ENCODE data around the gene PHC2. TPM values are rescaled to one million over a fixed set of nuclear protein-coding genes. Genes with fewer than 3 reads are reported as not detected.

PHC2 gene
- total RNA-seq, 1 donor from 2014 or later, result 65.0 TPM

- H3F3A ChIP-seq (ENCODE audit: low read depth), result peaks cover 41% of the 10 kb centered on the region
- peak; percentile 28 for DNase-seq (ENCODE audit: low spot score)
- H3K4me3 Mint-ChIP-seq, result peak overlapping the region; percentile 92
- peaks cover 61% of the 10 kb centered on the region for H4K20me1 ChIP-seq (ENCODE audit: low read depth)
- H3K4me1 ChIP-seq, result peaks cover 63% of the 10 kb centered on the region
- no peaks in the 10 kb centered on the region for H3K9me3 Mint-ChIP-seq
- peaks cover 2% of the 10 kb centered on the region for H3K27me3 Mint-ChIP-seq (ENCODE audit: insufficient read depth, low read depth)
- H2AFZ ChIP-seq (replicated peaks), result no peak overlapping the region
- H3K4me2 ChIP-seq, result peak overlapping the region; percentile 95
- peaks cover 28% of the 10 kb centered on the region for H3K27me3 ChIP-seq
- peak overlapping the region; percentile 33 for H3K9ac ChIP-seq
- peak overlapping the region; percentile 66 for H3K4me3 ChIP-seq
- no peak overlapping the region for H3K27ac ChIP-seq
- H3K27ac Mint-ChIP-seq, result peak overlapping the region; percentile 15
- H3K36me3 Mint-ChIP-seq, result peaks cover 25% of the 10 kb centered on the region
- TF ChIP-seq EZH2 (IDR thresholded peaks at IDR 0.05) (no peak), EZH2phosphoT487 (IDR thresholded peaks at IDR 0.05) (no peak), CTCF (IDR thresholded peaks at IDR 0.05) (no peak)
- H3K4me1 Mint-ChIP-seq, result peaks cover 71% of the 10 kb centered on the region
- no peaks in the 10 kb centered on the region for H3K36me3 ChIP-seq
- H3K9me3 ChIP-seq (ENCODE audit: low read depth), result no peaks in the 10 kb centered on the region
- peaks cover 62% of the 10 kb centered on the region for H3K79me2 ChIP-seq (ENCODE audit: low read depth)
Measured at GRCh38 chr1:33348194-33348593, 82.7 kb downstream of the PHC2 start.

GRCh38 chr1:33347650-33347992, 83.3 kb downstream of the PHC2 start:
- Histone ChIP-seq H2AFZ (replicated peaks) (no peak overlapping the region), H3K4me3 (peak overlapping the region; percentile 66), H3K4me2 (peak overlapping the region; percentile 95), H4K20me1 (ENCODE audit: low read depth) (peaks cover 67% of the 10 kb centered on the region), H3K79me2 (ENCODE audit: low read depth) (peaks cover 68% of the 10 kb centered on the region), H3K4me1 (peaks cover 68% of the 10 kb centered on the region), H3F3A (ENCODE audit: low read depth) (peaks cover 47% of the 10 kb centered on the region), H3K27ac (no peak overlapping the region), H3K27me3 (peaks cover 24% of the 10 kb centered on the region), H3K9me3 (ENCODE audit: low read depth) (no peaks in the 10 kb centered on the region), H3K36me3 (no peaks in the 10 kb centered on the region), H3K9ac (no peak overlapping the region)
- Mint-ChIP-seq H3K4me3 (peak overlapping the region; percentile 92), H3K27me3 (ENCODE audit: insufficient read depth, low read depth) (peaks cover 2% of the 10 kb centered on the region), H3K4me1 (peaks cover 72% of the 10 kb centered on the region), H3K9me3 (no peaks in the 10 kb centered on the region), H3K36me3 (peaks cover 25% of the 10 kb centered on the region), H3K27ac (no peak overlapping the region)
- no peak for TF ChIP-seq EZH2phosphoT487 (IDR thresholded peaks at IDR 0.05)
- no peak for TF ChIP-seq CTCF (IDR thresholded peaks at IDR 0.05)
- no peak for TF ChIP-seq EZH2 (IDR thresholded peaks at IDR 0.05)
- no peak for DNase-seq (ENCODE audit: low spot score)

- Mint-ChIP-seq H3K27me3 (ENCODE audit: insufficient read depth, low read depth) (peaks cover 2% of the 10 kb centered on the region), H3K4me1 (peaks cover 73% of the 10 kb centered on the region), H3K4me3 (peak overlapping the region; percentile 92), H3K36me3 (peaks cover 25% of the 10 kb centered on the region), H3K9me3 (no peaks in the 10 kb centered on the region), H3K27ac (peak overlapping the region; percentile 48)
- Histone ChIP-seq H3K36me3 (no peaks in the 10 kb centered on the region), H3K9me3 (ENCODE audit: low read depth) (no peaks in the 10 kb centered on the region), H3K27me3 (peaks cover 19% of the 10 kb centered on the region), H3K79me2 (ENCODE audit: low read depth) (peaks cover 70% of the 10 kb centered on the region), H3F3A (ENCODE audit: low read depth) (peaks cover 52% of the 10 kb centered on the region), H2AFZ (replicated peaks) (no peak overlapping the region), H3K4me1 (peaks cover 71% of the 10 kb centered on the region), H3K4me3 (peak overlapping the region; percentile 66), H3K9ac (no peak overlapping the region), H3K4me2 (peak overlapping the region; percentile 95), H3K27ac (no peak overlapping the region), H4K20me1 (ENCODE audit: low read depth) (peaks cover 72% of the 10 kb centered on the region)
- DNase-seq (ENCODE audit: low spot score), result no peak
- TF ChIP-seq CTCF (IDR thresholded peaks at IDR 0.05) (no peak), EZH2phosphoT487 (IDR thresholded peaks at IDR 0.05) (no peak), EZH2 (IDR thresholded peaks at IDR 0.05) (no peak)
Measured at GRCh38 chr1:33346927-33347649, 83.8 kb downstream of the PHC2 start.
